ENCODE results near the gene ZC3H18.

The ZC3H18 gene

DNA sequence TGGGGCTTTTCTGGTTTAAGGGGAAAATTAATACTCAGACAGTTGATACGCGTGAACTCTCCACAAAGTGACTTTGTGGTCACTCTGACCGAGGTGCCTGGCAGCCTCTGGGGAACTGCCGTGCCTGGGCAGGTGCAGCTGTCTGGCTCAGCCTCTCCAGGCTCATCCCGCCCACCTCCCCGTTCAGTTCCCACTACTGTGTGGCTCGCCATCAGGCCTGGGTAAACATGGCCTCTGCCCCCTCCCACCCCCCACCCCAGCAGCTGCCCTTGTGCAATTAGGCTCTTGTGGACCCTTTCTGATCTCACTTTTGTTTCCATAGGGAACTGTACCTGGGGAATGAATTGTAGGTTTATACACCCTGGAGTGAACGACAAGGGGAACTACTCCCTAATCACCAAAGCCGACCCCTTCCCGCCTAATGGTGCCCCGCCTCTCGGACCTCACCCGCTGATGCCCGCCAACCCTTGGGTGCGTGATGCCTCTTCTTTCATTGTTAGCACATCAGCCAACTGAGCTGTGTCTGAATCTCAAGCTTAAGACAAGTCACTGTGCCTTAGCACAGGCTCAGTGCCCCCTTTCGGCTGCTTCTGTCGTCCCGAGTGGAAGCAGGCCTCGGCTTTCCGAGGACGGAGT lies 27.8 kb downstream of the ZC3H18 start:
- Histone ChIP-seq H3K9ac (ENCODE audit: insufficient read length) (no peak overlapping the region), H3K27ac (no peak overlapping the region), H3K36me3 (ENCODE audit: insufficient read depth, low read length) (peaks cover 12% of the 10 kb centered on the region; the same call in 1 of the 2 replicates), H3K4me3 (no peak overlapping the region), H3K9me3 (ENCODE audit: low read depth, low read length) (no peaks in the 10 kb centered on the region)
- no peak for DNase-seq (ENCODE audit: low read depth, low spot score)
- no peak for TF ChIP-seq POLR2AphosphoS5 (IDR thresholded peaks at IDR 0.05; ENCODE audit: borderline replicate concordance, low read depth, low read length)

DNA sequence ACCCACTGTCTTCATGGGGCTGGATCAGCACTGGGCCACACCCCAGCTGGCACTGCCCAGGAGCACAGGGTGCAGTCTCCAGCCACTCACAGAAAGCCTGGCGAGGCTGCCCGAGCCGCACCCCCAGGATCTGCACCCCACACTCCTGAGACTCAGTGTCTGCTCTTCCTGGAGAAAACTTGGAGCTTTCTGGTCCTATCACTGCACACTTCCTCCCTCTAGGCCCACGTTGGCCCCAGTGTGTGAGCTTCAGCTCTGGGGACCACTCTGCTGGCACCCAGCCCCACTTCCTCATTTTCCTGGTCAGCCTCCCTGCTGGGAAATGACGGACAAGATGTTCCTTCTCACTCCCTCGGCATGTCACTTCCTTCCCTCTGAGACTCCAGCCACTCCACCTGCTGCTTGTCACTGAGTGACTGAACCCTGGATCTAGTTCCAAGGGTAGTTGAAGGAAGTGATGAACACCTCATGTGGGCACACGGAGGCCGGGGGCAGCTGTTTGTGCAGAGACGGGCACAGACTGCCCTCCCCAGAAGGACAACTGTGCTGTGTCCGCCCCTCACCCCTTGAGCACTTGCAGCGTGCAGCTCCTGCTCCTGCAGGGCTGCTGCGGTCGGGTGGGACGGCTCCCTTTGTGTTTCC lies 29.0 kb downstream of the ZC3H18 start:
- no peak for DNase-seq (ENCODE audit: low read depth, low spot score)
- Histone ChIP-seq H3K9me3 (ENCODE audit: low read depth, low read length) (no peaks in the 10 kb centered on the region), H3K4me3 (no peak overlapping the region), H3K27ac (no peak overlapping the region), H3K36me3 (ENCODE audit: insufficient read depth, low read length) (peaks cover 12% of the 10 kb centered on the region; the same call in 1 of the 2 replicates), H3K9ac (ENCODE audit: insufficient read length) (no peak overlapping the region)
- no peak for TF ChIP-seq FOXP2 (optimal IDR thresholded peaks at IDR 0.05; ENCODE audit: control extremely low read depth, extremely low read length, insufficient read depth)
- TF ChIP-seq POLR2AphosphoS5 (IDR thresholded peaks at IDR 0.05; ENCODE audit: borderline replicate concordance, low read depth, low read length): no peak
- TF ChIP-seq EZH2 (IDR thresholded peaks at IDR 0.05): no peak

DNA sequence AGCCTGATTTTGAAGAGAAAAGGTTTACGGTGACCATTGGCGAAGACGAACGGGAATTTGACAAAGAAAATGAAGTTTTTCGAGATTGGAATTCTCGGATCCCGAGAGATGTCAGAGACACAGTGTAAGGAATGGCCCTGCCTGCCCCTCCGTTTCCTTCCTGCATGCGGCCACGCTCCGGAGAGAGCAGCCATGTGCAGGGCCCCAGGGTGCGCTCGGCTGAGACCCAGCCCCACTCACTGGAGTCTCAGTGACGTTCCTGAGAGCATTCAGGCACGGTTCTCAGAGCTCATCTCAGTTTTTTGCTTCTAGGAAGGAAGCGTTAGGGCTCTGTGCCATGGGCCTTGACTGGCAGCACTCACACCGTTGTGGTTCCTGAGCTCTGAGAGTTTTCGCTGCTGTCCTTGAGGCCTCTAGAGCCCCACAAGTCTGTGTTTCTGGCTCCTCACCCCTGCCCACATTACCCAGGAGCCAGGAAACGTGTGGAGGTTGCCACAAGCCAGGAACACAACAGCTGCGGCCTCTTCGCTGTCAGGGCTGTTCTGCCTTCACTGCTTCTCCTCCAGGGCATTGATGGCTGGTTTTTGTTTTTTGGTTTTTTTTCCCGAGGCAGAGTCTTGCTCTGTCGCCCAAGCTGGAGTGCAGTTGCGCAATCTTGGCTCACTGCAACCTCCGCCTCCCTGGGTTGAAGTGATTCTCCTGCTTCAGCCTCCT lies 29.8 kb downstream of the ZC3H18 start:
- TF ChIP-seq EZH2 (IDR thresholded peaks at IDR 0.05) (no peak), POLR2AphosphoS5 (IDR thresholded peaks at IDR 0.05; ENCODE audit: borderline replicate concordance, low read depth, low read length) (no peak), FOXP2 (optimal IDR thresholded peaks at IDR 0.05; ENCODE audit: control extremely low read depth, extremely low read length, insufficient read depth) (no peak)
- no peaks in the 10 kb centered on the region for H3K9me3 ChIP-seq (ENCODE audit: low read depth, low read length)
- H3K36me3 ChIP-seq (ENCODE audit: insufficient read depth, low read length): peaks cover 12% of the 10 kb centered on the region; the same call in 1 of the 2 replicates
- no peak for DNase-seq (ENCODE audit: low read depth, low spot score)
- no peak overlapping the region for H3K9ac ChIP-seq (ENCODE audit: insufficient read length)
- no peak overlapping the region for H3K27ac ChIP-seq
- H3K4me3 ChIP-seq: no peak overlapping the region

DNA sequence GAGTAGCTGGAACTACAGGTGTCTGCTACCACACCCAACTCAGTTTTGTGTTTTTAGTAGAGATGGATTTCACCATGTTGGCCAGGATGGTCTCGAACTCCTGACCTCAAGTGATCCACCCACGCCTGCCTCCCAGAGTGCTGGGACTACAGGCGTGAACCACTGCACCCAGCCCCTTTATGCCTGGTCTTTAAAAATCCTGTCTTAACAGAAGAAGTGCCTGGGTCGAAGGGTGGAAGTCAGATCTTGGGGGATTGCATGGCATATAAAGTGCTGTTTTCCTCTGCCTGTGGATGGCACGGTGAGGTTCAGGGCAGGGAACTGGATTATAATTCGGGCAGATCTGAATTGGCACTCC lies 30.3 kb downstream of the ZC3H18 start:
- no peak overlapping the region for H3K27ac ChIP-seq
- no peak overlapping the region for H3K9ac ChIP-seq (ENCODE audit: insufficient read length)
- peaks cover 12% of the 10 kb centered on the region; the same call in 1 of the 2 replicates for H3K36me3 ChIP-seq (ENCODE audit: insufficient read depth, low read length)
- DNase-seq (ENCODE audit: low read depth, low spot score): no peak
- no peak overlapping the region for H3K4me3 ChIP-seq
- TF ChIP-seq FOXP2 (optimal IDR thresholded peaks at IDR 0.05; ENCODE audit: control extremely low read depth, extremely low read length, insufficient read depth): no peak
- TF ChIP-seq POLR2AphosphoS5 (IDR thresholded peaks at IDR 0.05; ENCODE audit: borderline replicate concordance, low read depth, low read length): no peak
- TF ChIP-seq EZH2 (IDR thresholded peaks at IDR 0.05): no peak
- H3K9me3 ChIP-seq (ENCODE audit: low read depth, low read length): no peaks in the 10 kb centered on the region

DNA sequence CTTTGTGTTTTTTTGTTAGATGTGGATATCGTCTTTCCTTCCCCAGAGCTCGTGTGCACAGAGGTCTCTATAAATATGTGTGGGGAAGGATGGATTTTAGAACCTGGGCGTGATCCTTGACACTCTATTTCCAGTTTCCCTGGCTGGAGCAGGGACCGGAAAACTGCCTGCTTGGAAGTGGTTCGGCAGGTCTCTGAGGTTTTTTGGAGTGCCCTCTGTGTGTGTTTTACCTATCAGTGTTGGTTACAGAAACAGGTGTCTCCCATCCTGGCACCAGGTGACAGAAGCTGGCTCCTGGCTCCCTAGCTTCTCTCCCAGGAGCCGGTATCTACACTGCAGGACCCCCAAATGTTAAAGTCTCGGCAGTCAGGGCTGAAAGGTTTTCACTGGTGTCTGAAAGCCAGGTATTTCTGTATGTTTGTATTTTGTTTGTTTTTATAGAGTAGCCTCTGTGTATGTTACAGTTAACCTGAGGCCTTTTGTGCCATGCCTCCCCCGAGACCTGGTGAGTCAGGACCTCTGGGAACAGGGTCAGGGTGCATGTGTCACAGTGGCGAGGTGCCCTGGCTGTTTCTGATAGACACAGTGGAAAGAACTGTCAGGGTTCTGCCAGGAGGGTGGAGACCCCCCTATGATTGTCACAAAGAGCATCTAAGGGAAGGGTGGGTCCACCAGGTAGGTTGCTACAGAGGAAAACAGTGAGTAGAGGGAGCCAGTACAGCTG lies 31.3 kb downstream of the ZC3H18 start:
- Histone ChIP-seq H3K4me3 (no peak overlapping the region), H3K27ac (no peak overlapping the region), H3K36me3 (ENCODE audit: insufficient read depth, low read length) (peaks cover 12% of the 10 kb centered on the region; the same call in 1 of the 2 replicates), H3K9me3 (ENCODE audit: low read depth, low read length) (no peaks in the 10 kb centered on the region), H3K9ac (ENCODE audit: insufficient read length) (no peak overlapping the region)
- no peak for DNase-seq (ENCODE audit: low read depth, low spot score)
- TF ChIP-seq FOXP2 (optimal IDR thresholded peaks at IDR 0.05; ENCODE audit: control extremely low read depth, extremely low read length, insufficient read depth): no peak
- no peak for TF ChIP-seq EZH2 (IDR thresholded peaks at IDR 0.05)
- no peak for TF ChIP-seq POLR2AphosphoS5 (IDR thresholded peaks at IDR 0.05; ENCODE audit: borderline replicate concordance, low read depth, low read length)

DNA sequence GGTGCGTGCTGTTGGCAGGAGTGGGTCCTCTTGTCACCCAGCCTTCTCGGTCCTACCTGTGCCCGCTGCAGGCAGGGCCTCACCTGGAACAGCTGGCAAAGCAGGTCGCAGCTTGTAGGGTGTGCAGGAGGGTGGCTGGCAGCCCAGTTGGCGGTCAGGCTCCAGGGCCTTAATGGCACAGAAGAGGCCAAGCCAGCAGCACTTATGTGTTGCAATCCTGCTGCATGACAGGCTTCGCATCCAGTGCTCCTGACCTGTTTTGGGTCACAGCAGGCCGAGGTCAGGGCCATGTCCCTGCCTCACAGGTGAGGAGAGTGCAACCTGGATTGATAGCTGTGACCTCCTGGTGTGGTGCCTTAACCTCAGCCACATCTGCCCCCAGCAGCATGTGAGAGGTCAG lies 31.9 kb downstream of the ZC3H18 start:
- Histone ChIP-seq H3K9ac (ENCODE audit: insufficient read length) (no peak overlapping the region), H3K4me3 (no peak overlapping the region), H3K27ac (no peak overlapping the region), H3K9me3 (ENCODE audit: low read depth, low read length) (no peaks in the 10 kb centered on the region), H3K36me3 (ENCODE audit: insufficient read depth, low read length) (peaks cover 12% of the 10 kb centered on the region; the same call in 1 of the 2 replicates)
- no peak for DNase-seq (ENCODE audit: low read depth, low spot score)
- TF ChIP-seq POLR2AphosphoS5 (IDR thresholded peaks at IDR 0.05; ENCODE audit: borderline replicate concordance, low read depth, low read length) (no peak), FOXP2 (optimal IDR thresholded peaks at IDR 0.05; ENCODE audit: control extremely low read depth, extremely low read length, insufficient read depth) (no peak)

DNA sequence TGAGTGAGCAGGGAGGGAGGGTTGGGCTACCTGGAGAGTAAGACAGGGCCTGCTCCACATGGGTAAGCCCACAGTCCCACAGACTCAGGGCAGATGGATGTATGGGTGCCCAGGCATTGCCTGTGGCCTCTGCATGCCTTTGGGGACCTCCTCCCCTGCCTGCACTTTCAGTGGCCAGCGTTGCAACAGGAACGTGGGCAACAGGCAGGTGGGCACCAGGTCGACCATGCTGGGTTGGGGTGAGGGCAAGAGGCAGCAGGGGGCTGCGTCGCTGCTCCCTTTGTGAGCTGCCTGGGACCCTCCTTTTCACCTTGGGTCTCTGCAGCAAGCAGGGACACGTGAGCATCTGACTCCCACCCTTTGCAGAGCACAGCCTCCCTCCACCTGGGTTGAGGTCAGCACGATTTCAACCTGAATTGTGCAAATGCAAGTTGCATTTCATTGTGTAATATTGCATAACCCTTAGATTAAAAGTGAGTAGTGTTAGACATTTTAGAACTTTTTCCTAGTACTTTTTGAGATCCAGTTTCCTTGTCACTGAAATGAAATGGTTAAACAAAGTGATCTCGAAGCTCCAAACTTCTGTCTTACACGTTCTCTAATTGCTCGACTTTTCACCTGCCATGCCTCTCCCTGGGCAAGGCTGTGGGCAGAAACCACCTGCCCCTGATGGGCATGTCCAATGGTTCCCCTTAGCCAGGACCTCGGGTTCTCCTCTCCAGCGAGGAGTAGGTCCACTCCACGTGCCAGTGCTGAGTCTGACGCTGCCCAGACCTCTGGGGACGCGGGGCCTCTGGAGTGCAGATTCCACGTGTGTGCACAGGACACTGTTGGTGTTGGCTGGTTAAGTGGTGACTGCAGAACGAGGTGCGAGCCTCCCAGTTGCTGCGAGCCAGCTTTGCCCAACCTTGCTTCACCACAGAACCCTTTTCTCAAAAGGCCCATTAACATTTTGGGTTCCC lies 35.3 kb downstream of the ZC3H18 start:
- TF ChIP-seq FOXP2 (optimal IDR thresholded peaks at IDR 0.05; ENCODE audit: control extremely low read depth, extremely low read length, insufficient read depth): no peak
- no peak for TF ChIP-seq EZH2 (IDR thresholded peaks at IDR 0.05)
- no peak for TF ChIP-seq POLR2AphosphoS5 (IDR thresholded peaks at IDR 0.05; ENCODE audit: borderline replicate concordance, low read depth, low read length)
- no peak overlapping the region for H3K4me3 ChIP-seq
- peaks cover 5% of the 10 kb centered on the region; the same call in 1 of the 2 replicates for H3K36me3 ChIP-seq (ENCODE audit: insufficient read depth, low read length)
- no peak overlapping the region for H3K9ac ChIP-seq (ENCODE audit: insufficient read length)
- DNase-seq (ENCODE audit: low read depth, low spot score): no peak
- H3K9me3 ChIP-seq (ENCODE audit: low read depth, low read length): no peaks in the 10 kb centered on the region
- no peak overlapping the region for H3K27ac ChIP-seq
